Measurements from ENCODE around the gene WDR31.

Gene WDR31

GRCh38 chr9:113328045-113328782 is 11.9 kb downstream of the WDR31 start:
- Histone ChIP-seq H3K4me3 (no peak overlapping the region), H3K27ac (no peak overlapping the region)
- no peak for DNase-seq (ENCODE audit: low spot score)
- no peak for TF ChIP-seq CTCF (IDR thresholded peaks at IDR 0.05)

GRCh38 chr9:113326230-113326629 is 13.8 kb downstream of the WDR31 start:
- TF ChIP-seq CTCF (IDR thresholded peaks at IDR 0.05), result no peak

GRCh38 chr9:113322671-113323070 is 17.4 kb downstream of the WDR31 start:
- no peak for TF ChIP-seq CTCF (IDR thresholded peaks at IDR 0.05)
- no peak for DNase-seq (ENCODE audit: low spot score)
- no peak overlapping the region for H3K27ac ChIP-seq
- H3K4me3 ChIP-seq, result no peak overlapping the region

More at GRCh38 chr9:113326230-113326629, 13.8 kb downstream of the WDR31 start:
- Histone ChIP-seq H3K4me3 (no peak overlapping the region), H3K27ac (no peak overlapping the region)
- no peak for DNase-seq (ENCODE audit: low spot score)

- no peak for TF ChIP-seq CTCF (IDR thresholded peaks at IDR 0.05)
- H3K4me3 ChIP-seq, result no peak overlapping the region
- H3K27ac ChIP-seq, result no peak overlapping the region
- no peak for DNase-seq (ENCODE audit: low spot score)
These were observed 20.0 kb downstream of the WDR31 start for GRCh38 chr9:113320051-113320450.

- Histone ChIP-seq H3K4me3 (no peak overlapping the region), H3K27ac (no peak overlapping the region)
- DNase-seq (ENCODE audit: low spot score), result no peak
- no peak for TF ChIP-seq CTCF (IDR thresholded peaks at IDR 0.05)
These were observed 21.0 kb downstream of the WDR31 start for GRCh38 chr9:113319054-113319453.

GRCh38 chr9:113317777-113318176 is 22.3 kb downstream of the WDR31 start:
- Histone ChIP-seq H3K27ac (no peak overlapping the region), H3K4me3 (no peak overlapping the region)
- no peak for TF ChIP-seq CTCF (IDR thresholded peaks at IDR 0.05)
- no peak for DNase-seq (ENCODE audit: low spot score)

- Histone ChIP-seq H3K27ac (no peak overlapping the region), H3K4me3 (no peak overlapping the region)
- no peak for DNase-seq (ENCODE audit: low spot score)
- TF ChIP-seq CTCF (IDR thresholded peaks at IDR 0.05), result no peak
These were observed 24.0 kb downstream of the WDR31 start for GRCh38 chr9:113316030-113316429.
